Colonic mucosa (tissue), 4 donors: ENCODE results near the gene MAMLD1. TPM values are rescaled to one million over a fixed set of nuclear protein-coding genes. Genes with fewer than 3 reads are reported as not detected.

Experiments used
- DNase-seq: peaks from one replicate; pipeline ENCODE4 v3.0.0-alpha.2; 2020
- H3K27ac ChIP-seq: fragments of 200-600 bp; one replicate; pipeline ENCODE4 v1.8.0; 2021
- H3K27me3 ChIP-seq: fragments of 200-600 bp; one replicate; pipeline ENCODE4 v1.8.0; 2021
- H3K36me3 ChIP-seq: fragments of 200-600 bp; one replicate; pipeline ENCODE4 v1.8.0; 2021
- H3K4me1 ChIP-seq: fragments of 200-600 bp; one replicate; pipeline ENCODE4 v1.8.0; 2021; ENCODE audit warnings: mild to moderate bottlenecking
- H3K4me3 ChIP-seq: fragments of 200-600 bp; one replicate; pipeline ENCODE4 v1.8.0; 2021
- H3K9ac ChIP-seq, 2 donors: one replicate each; pipeline ENCODE4 v1.7.0; 2013; ENCODE audit warnings: control low read depth in 2 of 2, low read depth in 2 of 2, low read length in 2 of 2
- H3K9me3 ChIP-seq: fragments of 200-600 bp; one replicate; pipeline ENCODE4 v1.8.0; 2021
- intact Hi-C: fragments of 100-400 bp; cut with DNase I; formaldehyde crosslinking; loops from one replicate; pipeline ENCODE4 v1.14.1; 2022
- total RNA-seq, 2 donors: library from RNA; stranded (reverse); fragmentation: NEBNext Ultra II Directional in 1 of 2; extraction: Animal tissue kit (Norgen Biotek cat#: 25700) in 1 of 2; gene quantifications; one replicate each; pipeline ENCODE4 v1.2.1, GENCODE V29; 2021
- TF ChIP-seq, protein P1 (sequence below): fragments of 200-600 bp; IDR thresholded peaks from one replicate; pipeline ENCODE4 v1.8.0; 2022; ENCODE audit warnings: antibody characterized with exemption, mild to moderate bottlenecking
- donor health status: healthy.
- donor health status: DM: no; HTN: no; CAD: no.
- donor health status: DM: no; HTN: no; CAD: no.

Gene MAMLD1
- total RNA-seq, 2 donors from 2014 or later = 0.49 to 0.93 TPM

DNA sequence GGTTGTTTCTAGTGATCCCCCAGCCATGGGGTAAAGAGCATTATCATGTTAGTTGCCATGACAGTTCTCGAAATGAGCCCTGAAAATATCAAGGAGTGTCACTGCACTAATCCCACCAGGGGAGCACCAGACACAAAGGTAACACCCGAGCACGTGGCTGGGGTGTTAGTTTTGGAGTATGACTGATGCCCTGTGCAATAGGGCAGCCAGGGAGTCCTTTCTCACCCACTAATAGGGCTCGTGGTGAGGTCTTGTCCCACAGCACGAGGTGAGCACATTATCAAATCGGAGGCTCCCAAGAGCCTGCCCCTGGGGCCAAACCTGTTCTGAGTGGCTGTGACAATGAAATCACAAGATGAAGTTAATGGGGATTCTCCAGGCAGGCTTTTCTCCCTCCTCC lies 9.6 kb downstream of the MAMLD1 start:
- intact Hi-C loops = no loop called here
- Histone ChIP-seq H3K4me3 (no peak overlapping the region), H3K27ac (no peak overlapping the region), H3K4me1 (no peaks in the 10 kb centered on the region), H3K27me3 (no peaks in the 10 kb centered on the region), H3K36me3 (no peaks in the 10 kb centered on the region), H3K9me3 (no peaks in the 10 kb centered on the region), H3K9ac (no peak overlapping the region)
- DNase-seq = no peak
- TF ChIP-seq, protein P1, sequence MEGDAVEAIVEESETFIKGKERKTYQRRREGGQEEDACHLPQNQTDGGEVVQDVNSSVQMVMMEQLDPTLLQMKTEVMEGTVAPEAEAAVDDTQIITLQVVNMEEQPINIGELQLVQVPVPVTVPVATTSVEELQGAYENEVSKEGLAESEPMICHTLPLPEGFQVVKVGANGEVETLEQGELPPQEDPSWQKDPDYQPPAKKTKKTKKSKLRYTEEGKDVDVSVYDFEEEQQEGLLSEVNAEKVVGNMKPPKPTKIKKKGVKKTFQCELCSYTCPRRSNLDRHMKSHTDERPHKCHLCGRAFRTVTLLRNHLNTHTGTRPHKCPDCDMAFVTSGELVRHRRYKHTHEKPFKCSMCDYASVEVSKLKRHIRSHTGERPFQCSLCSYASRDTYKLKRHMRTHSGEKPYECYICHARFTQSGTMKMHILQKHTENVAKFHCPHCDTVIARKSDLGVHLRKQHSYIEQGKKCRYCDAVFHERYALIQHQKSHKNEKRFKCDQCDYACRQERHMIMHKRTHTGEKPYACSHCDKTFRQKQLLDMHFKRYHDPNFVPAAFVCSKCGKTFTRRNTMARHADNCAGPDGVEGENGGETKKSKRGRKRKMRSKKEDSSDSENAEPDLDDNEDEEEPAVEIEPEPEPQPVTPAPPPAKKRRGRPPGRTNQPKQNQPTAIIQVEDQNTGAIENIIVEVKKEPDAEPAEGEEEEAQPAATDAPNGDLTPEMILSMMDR = no peak

DNA sequence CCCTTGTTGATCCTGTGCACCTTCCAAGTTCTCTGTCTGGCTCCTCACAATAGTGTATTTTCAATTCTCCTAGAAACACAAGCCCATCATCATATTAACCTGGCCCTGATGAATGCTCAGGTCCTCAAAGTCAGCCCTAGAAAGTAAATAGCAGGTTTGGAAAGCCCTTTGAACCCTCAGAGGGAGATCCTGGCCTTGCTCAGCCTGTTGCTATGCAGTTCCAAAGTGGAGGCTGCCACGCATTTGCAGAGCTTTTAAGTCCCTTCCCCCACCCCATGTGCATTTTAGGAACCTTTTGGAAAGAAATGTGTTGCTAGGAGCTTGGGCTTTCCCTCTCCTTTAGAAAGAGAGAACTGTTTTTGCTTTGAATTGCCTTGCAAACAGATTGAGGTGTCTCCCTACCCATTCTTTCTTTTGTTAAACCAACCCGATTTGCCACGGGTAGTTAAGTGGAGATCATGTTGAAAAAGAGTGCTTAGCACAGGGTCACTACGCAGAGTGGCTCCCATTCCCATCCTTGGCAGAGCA lies 12.2 kb downstream of the MAMLD1 start:
- H3K9ac ChIP-seq = no peak overlapping the region
- no peaks in the 10 kb centered on the region for H3K4me1 ChIP-seq
- H3K27ac ChIP-seq = no peak overlapping the region
- no peaks in the 10 kb centered on the region for H3K9me3 ChIP-seq
- TF ChIP-seq, protein P1 = no peak
- H3K36me3 ChIP-seq = no peaks in the 10 kb centered on the region
- no peaks in the 10 kb centered on the region for H3K27me3 ChIP-seq
- no peak overlapping the region for H3K4me3 ChIP-seq
- intact Hi-C loops = no loop called here
- no peak for DNase-seq

GRCh38 chrX:150377005-150377404 lies 13.9 kb downstream of the MAMLD1 start:
- no peak overlapping the region for H3K9ac ChIP-seq
- H3K27me3 ChIP-seq = no peaks in the 10 kb centered on the region
- no peaks in the 10 kb centered on the region for H3K4me1 ChIP-seq
- TF ChIP-seq, protein P1 = no peak
- intact Hi-C loops = no loop called here
- no peaks in the 10 kb centered on the region for H3K36me3 ChIP-seq
- H3K9me3 ChIP-seq = no peaks in the 10 kb centered on the region
- no peak overlapping the region for H3K27ac ChIP-seq
- no peak for DNase-seq
- no peak overlapping the region for H3K4me3 ChIP-seq

DNA sequence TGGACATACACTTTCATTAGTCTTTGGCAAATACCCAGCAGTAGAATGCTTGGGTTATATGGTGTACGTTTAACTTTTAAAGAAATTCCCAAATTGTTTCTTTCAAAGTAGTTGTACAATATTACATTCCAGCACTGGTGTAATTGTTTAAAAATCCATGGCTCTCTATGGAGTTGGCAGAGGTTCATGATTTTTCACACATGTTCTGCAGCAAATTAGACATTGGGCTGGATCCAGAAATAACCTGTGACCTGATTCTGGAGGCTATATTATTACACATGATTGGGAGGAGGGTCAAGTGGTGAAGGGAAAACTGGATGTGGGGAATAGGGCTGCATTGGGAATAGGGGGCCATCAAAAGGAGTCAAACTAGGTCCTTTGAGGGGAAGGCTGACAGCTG lies 41.9 kb downstream of the MAMLD1 start:
- Histone ChIP-seq H3K9ac (no peak overlapping the region), H3K27me3 (no peaks in the 10 kb centered on the region), H3K4me1 (no peaks in the 10 kb centered on the region), H3K27ac (no peak overlapping the region), H3K4me3 (no peak overlapping the region), H3K9me3 (no peaks in the 10 kb centered on the region), H3K36me3 (no peaks in the 10 kb centered on the region)
- TF ChIP-seq, protein P1 = no peak
- intact Hi-C loops = no loop called here
- DNase-seq = no peak

- Histone ChIP-seq H3K4me1 (no peaks in the 10 kb centered on the region), H3K4me3 (no peak overlapping the region), H3K27ac (no peak overlapping the region), H3K9ac (no peak overlapping the region), H3K36me3 (no peaks in the 10 kb centered on the region), H3K9me3 (no peaks in the 10 kb centered on the region), H3K27me3 (no peaks in the 10 kb centered on the region)
- TF ChIP-seq, protein P1 = no peak
- intact Hi-C loops = no loop called here
- no peak for DNase-seq
Measured at GRCh38 chrX:150405576-150405975, 42.5 kb downstream of the MAMLD1 start.
